GM18907 (cell line): ENCODE measurements around the gene PRDM10.
"Not testable (repeated sequence)": the region's sequence is repeated elsewhere in the genome, so short reads cannot be mapped to it uniquely, and the experiment has no call there.

Experiments
- ATAC-seq: cut with Tn5 transposase; IDR thresholded peaks from one replicate; pipeline ENCODE4 v1.9.1; 2021; ENCODE audit warnings: mild to moderate bottlenecking, moderate library complexity; ENCODE audit not compliant: unreplicated experiment

PRDM10 gene

GRCh38 chr11:129975543-129975942 lies 27.1 kb downstream of the PRDM10 start:
- ATAC-seq = no peak

GRCh38 chr11:129974672-129975071 lies 28.0 kb downstream of the PRDM10 start:
- ATAC-seq = no peak

GRCh38 chr11:129974237-129974636 lies 28.4 kb downstream of the PRDM10 start:
- no peak for ATAC-seq

- no peak for ATAC-seq
Measured at GRCh38 chr11:129973809-129974208, 28.8 kb downstream of the PRDM10 start.

GRCh38 chr11:129973068-129973467 lies 29.6 kb downstream of the PRDM10 start:
- peak; percentile 83 for ATAC-seq

- no peak for ATAC-seq
Measured at GRCh38 chr11:129972611-129973010, 30.0 kb downstream of the PRDM10 start.

- ATAC-seq = not testable (repeated sequence)
Measured at GRCh38 chr11:129971856-129972255, 30.8 kb downstream of the PRDM10 start.

- no peak for ATAC-seq
Measured at GRCh38 chr11:129969920-129970319, 32.7 kb downstream of the PRDM10 start.

GRCh38 chr11:129968591-129969419 lies 33.8 kb downstream of the PRDM10 start:
- no peak for ATAC-seq

- ATAC-seq = no peak
Measured at GRCh38 chr11:129967996-129968395, 34.6 kb downstream of the PRDM10 start.

- no peak for ATAC-seq
Measured at GRCh38 chr11:129965248-129965647, 37.4 kb downstream of the PRDM10 start.

GRCh38 chr11:129960216-129961214 lies 42.1 kb downstream of the PRDM10 start:
- ATAC-seq = peak; percentile 89

GRCh38 chr11:129959687-129960086 lies 42.9 kb downstream of the PRDM10 start:
- no peak for ATAC-seq

GRCh38 chr11:129955282-129955681 lies 47.4 kb downstream of the PRDM10 start:
- ATAC-seq = no peak

GRCh38 chr11:129954703-129955102 lies 47.9 kb downstream of the PRDM10 start:
- ATAC-seq = not testable (repeated sequence)

GRCh38 chr11:129951866-129952262 lies 50.8 kb downstream of the PRDM10 start:
- ATAC-seq = no peak

- no peak for ATAC-seq
Measured at GRCh38 chr11:129951201-129951865, 51.3 kb downstream of the PRDM10 start.

GRCh38 chr11:129950101-129951091 lies 52.2 kb downstream of the PRDM10 start:
- ATAC-seq = no peak

- no peak for ATAC-seq
Measured at GRCh38 chr11:129948926-129949466, 53.6 kb downstream of the PRDM10 start.

- no peak for ATAC-seq
Measured at GRCh38 chr11:129947474-129947873, 55.2 kb downstream of the PRDM10 start.
